Endodermal cell (in vitro differentiated cells): ENCODE measurements around the gene MBOAT2. TPM values are rescaled to one million over a fixed set of nuclear protein-coding genes. Genes with fewer than 3 reads are reported as not detected.

Source experiments
- DNase-seq: peaks from one replicate; pipeline ENCODE4 v3.0.0-alpha.2; 2017
- H3K27ac ChIP-seq: 2 replicates; pipeline ENCODE4 v1.5.1; 2013; ENCODE audit warnings: mild to moderate bottlenecking, low read depth, low read length, moderate library complexity
- H3K27me3 ChIP-seq: 2 replicates; pipeline ENCODE4 v1.6.1; 2013; ENCODE audit warnings: mild to moderate bottlenecking, low read length, moderate library complexity; ENCODE audit not compliant: insufficient read depth, control insufficient read depth, poor library complexity, severe bottlenecking
- H3K36me3 ChIP-seq: 2 replicates; pipeline ENCODE4 v1.7.0; 2013; ENCODE audit warnings: mild to moderate bottlenecking, low read length, moderate library complexity; ENCODE audit not compliant: control insufficient read depth, insufficient read depth
- H3K4me1 ChIP-seq: one replicate; pipeline ENCODE4 v1.7.0; 2013; ENCODE audit warnings: low read length; ENCODE audit not compliant: control insufficient read depth, insufficient read depth
- H3K4me3 ChIP-seq: 2 replicates; pipeline ENCODE4 v1.5.1; 2013; ENCODE audit warnings: mild to moderate bottlenecking, low read length, moderate library complexity
- H3K9ac ChIP-seq: 2 replicates; pipeline ENCODE4 v1.6.1; 2013; ENCODE audit warnings: mild to moderate bottlenecking, low read length, moderate library complexity; ENCODE audit not compliant: poor library complexity, severe bottlenecking; ENCODE audit errors: extremely low read depth
- H3K9me3 ChIP-seq: 2 replicates; pipeline ENCODE4 v1.6.1; 2013; ENCODE audit warnings: mild to moderate bottlenecking, low read length, moderate library complexity; ENCODE audit not compliant: control insufficient read depth
- H3K27ac Mint-ChIP-seq: 2 replicates; pipeline ENCODE4 v1.8.0; 2020; ENCODE audit warnings: mixed read lengths
- H3K27me3 Mint-ChIP-seq: 2 replicates; pipeline ENCODE4 v1.8.0; 2021; ENCODE audit warnings: mild to moderate bottlenecking, mixed read lengths; ENCODE audit not compliant: insufficient read depth
- H3K36me3 Mint-ChIP-seq: 2 replicates; pipeline ENCODE4 v1.8.0; 2020; ENCODE audit warnings: low read depth, mixed read lengths
- H3K4me1 Mint-ChIP-seq: 2 replicates; pipeline ENCODE4 v1.8.0; 2020; ENCODE audit warnings: mixed read lengths
- H3K4me3 Mint-ChIP-seq: 2 replicates; pipeline ENCODE4 v1.8.0; 2020; ENCODE audit warnings: mild to moderate bottlenecking, moderate library complexity, mixed read lengths
- H3K9me3 Mint-ChIP-seq: 2 replicates; pipeline ENCODE4 v1.8.0; 2020; ENCODE audit warnings: mild to moderate bottlenecking, mixed read lengths
- CTCF ChIP-seq: fragments of 200-600 bp; sonication (generic); conservative IDR thresholded peaks from 2 replicates; pipeline ENCODE4 v1.5.0; 2021; ENCODE audit warnings: antibody characterized with exemption, mild to moderate bottlenecking
- WGBS, 2 experiments: methylation state at CpG; one replicate each; pipeline versions ENCODE4 v1.1.5 to v1.1.7; 2013; ENCODE audit warnings: missing lambda C conversion rate in 2 of 2, mixed read lengths in 1 of 2; ENCODE audit not compliant: insufficient coverage in 1 of 2, insufficient read length in 1 of 2; 5-methylcytosine and 5-hydroxymethylcytosine counted together
- total RNA-seq, 2 donors: library from RNA; stranded (reverse); fragmentation: NEBNext Ultra II Directional in 1 of 2; extraction: Animal tissue kit (Norgen Biotek cat#: 25700) in 1 of 2; gene quantifications; 2 replicates in 1 of 2; 3 replicates in 1 of 2; pipeline ENCODE4 v1.2.1, GENCODE V29; 2021

Gene MBOAT2
- total RNA-seq, 2 donors from 2014 or later = 45.3 to 51.0 TPM

DNA sequence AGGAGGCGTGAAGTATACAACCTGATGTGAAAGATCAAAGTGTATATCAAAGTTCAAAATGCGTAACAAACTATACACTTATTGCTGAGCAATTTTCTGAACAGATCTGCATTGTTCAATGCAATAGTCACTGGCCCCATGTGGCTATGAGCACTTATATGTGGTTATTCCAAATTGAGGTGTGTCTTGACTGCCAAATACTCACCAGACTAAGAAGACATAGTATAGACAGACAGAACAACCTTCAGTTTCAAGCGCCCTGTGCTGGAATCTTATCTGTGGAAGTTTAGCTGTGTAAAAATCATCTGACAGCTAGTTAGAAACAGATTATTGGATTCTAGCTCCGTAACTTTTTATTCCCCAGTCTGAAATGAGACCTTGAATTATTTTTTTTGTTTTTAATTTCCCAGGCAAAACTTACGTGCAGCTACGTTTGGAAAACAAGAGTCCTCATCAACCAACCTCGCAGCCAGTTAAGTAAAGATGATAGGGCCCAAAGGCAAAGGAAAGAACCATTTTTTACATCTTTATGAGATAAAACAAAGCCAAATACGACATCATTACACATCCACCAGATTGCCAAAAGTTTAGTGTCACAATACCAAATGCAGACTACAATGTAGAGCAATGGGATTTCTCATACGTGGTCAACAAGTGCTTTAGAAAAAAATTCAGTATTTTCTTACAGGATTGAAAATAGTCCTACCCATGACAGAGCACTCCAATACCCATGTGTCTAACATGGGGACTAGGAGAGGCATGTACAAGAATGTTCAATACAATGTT is 37.2 kb downstream of the MBOAT2 start:
- DNase-seq = no peak
- no peak for TF ChIP-seq CTCF
- Mint-ChIP-seq H3K9me3 (peaks cover 8% of the 10 kb centered on the region), H3K27me3 (no peaks in the 10 kb centered on the region), H3K4me3 (no peak overlapping the region), H3K36me3 (peaks cover 10% of the 10 kb centered on the region), H3K27ac (no peak overlapping the region), H3K4me1 (no peaks in the 10 kb centered on the region)
- H3K4me3 ChIP-seq = no peak overlapping the region
- no peaks in the 10 kb centered on the region for H3K4me1 ChIP-seq
- H3K27ac ChIP-seq = no peak overlapping the region
- 94 to 97% methylated on average over 8 to 9 of the region's 9 CpGs for WGBS, 2 experiments
- H3K36me3 ChIP-seq = no peaks in the 10 kb centered on the region
- H3K9ac ChIP-seq = no peak overlapping the region
- no peaks in the 10 kb centered on the region for H3K9me3 ChIP-seq
- no peaks in the 10 kb centered on the region for H3K27me3 ChIP-seq

DNA sequence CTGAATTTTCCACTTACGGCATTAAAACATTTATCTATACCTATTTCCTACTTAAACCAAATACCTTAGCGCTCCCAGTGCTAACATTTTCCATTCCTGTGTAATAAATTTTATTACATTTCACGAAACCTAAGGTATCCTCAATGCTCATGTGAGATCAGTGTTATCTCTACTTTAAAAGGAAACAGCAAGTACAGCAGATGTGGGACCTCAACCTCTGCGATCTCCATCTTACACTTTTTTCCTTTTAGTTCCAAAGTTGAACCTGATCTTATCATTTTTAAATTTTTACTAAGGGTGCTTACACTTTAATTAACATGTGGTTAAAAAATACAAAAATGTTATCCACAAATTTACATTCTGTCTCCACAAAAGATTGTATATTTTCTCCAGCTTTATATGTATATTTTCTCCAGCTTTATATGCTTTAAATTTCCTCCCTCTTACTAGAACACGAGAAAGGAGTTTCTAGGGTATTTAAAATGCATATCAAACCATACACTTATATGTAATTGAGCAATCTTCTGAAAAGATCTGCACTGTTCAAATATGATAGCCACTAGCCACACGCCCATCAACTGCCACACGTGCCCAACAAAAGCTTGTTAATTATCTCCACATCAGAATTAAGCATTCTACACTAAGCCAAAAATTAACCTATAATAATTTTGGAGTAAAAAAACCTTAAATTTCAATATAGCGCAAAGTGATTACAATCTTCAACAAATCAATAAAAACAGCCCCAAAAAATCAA is 38.1 kb downstream of the MBOAT2 start:
- Mint-ChIP-seq H3K4me1 (no peaks in the 10 kb centered on the region), H3K36me3 (peaks cover 10% of the 10 kb centered on the region), H3K9me3 (peaks cover 8% of the 10 kb centered on the region), H3K27ac (no peak overlapping the region), H3K4me3 (no peak overlapping the region), H3K27me3 (no peaks in the 10 kb centered on the region)
- no peaks in the 10 kb centered on the region for H3K9me3 ChIP-seq
- H3K4me3 ChIP-seq = no peak overlapping the region
- DNase-seq = no peak
- H3K36me3 ChIP-seq = no peaks in the 10 kb centered on the region
- TF ChIP-seq CTCF = no peak
- H3K9ac ChIP-seq = no peak overlapping the region
- no peak overlapping the region for H3K27ac ChIP-seq
- H3K4me1 ChIP-seq = no peaks in the 10 kb centered on the region
- 96% methylated on average over 4 to 8 of the region's 8 CpGs for WGBS, 2 experiments
- no peaks in the 10 kb centered on the region for H3K27me3 ChIP-seq

GRCh38 chr2:8962890-8963289 is 40.6 kb downstream of the MBOAT2 start:
- DNase-seq = no peak
- Histone ChIP-seq H3K9me3 (no peaks in the 10 kb centered on the region), H3K4me1 (no peaks in the 10 kb centered on the region), H3K27me3 (no peaks in the 10 kb centered on the region), H3K27ac (no peak overlapping the region), H3K9ac (no peak overlapping the region), H3K4me3 (no peak overlapping the region), H3K36me3 (no peaks in the 10 kb centered on the region)
- Mint-ChIP-seq H3K27ac (no peak overlapping the region), H3K36me3 (peaks cover 5% of the 10 kb centered on the region), H3K4me1 (peaks cover 9% of the 10 kb centered on the region), H3K4me3 (no peak overlapping the region), H3K27me3 (no peaks in the 10 kb centered on the region), H3K9me3 (no peaks in the 10 kb centered on the region)
- no peak for TF ChIP-seq CTCF
- 85 to 92% methylated on average over 4 to 6 of the region's 6 CpGs for WGBS, 2 experiments
